ENCODE measurements around the gene SLC6A5.

DNA sequence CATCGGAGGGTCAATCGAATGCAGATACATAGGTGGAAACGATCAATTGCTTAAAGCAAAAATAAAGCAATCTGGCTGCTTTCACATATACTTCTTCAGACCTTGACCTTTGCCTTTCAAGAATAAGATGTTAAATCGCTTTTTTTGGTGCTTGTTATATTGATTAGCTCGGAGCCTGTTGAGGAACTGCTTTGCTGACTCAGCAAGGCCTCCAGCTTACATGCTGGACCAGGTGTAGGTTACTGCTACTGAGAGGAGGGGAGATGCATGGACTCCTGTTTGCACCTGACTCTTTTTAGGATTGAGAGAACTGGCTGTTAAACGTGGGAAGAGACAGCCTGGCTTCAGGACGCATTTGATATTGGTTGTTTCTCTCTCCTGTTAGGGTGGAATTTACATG, 38.7 kb downstream of the SLC6A5 start:
- TF ChIP-seq, protein P1, sequence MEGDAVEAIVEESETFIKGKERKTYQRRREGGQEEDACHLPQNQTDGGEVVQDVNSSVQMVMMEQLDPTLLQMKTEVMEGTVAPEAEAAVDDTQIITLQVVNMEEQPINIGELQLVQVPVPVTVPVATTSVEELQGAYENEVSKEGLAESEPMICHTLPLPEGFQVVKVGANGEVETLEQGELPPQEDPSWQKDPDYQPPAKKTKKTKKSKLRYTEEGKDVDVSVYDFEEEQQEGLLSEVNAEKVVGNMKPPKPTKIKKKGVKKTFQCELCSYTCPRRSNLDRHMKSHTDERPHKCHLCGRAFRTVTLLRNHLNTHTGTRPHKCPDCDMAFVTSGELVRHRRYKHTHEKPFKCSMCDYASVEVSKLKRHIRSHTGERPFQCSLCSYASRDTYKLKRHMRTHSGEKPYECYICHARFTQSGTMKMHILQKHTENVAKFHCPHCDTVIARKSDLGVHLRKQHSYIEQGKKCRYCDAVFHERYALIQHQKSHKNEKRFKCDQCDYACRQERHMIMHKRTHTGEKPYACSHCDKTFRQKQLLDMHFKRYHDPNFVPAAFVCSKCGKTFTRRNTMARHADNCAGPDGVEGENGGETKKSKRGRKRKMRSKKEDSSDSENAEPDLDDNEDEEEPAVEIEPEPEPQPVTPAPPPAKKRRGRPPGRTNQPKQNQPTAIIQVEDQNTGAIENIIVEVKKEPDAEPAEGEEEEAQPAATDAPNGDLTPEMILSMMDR (IDR thresholded peaks at IDR 0.05) = no peak
- no peak for TF ChIP-seq POLR2A (IDR thresholded peaks at IDR 0.05)
